Epithelial cell of esophagus (primary cell): ENCODE results near the gene MEGF9.
"Not testable (repeated sequence)": the region's sequence is repeated elsewhere in the genome, so short reads cannot be mapped to it uniquely, and the experiment has no call there.

Experiments used
- DNase-seq: peaks from one replicate; pipeline ENCODE4 v3.0.0; 2010; ENCODE audit warnings: low read depth
- H3K4me3 ChIP-seq: 2 replicates; pipeline ENCODE4 v1.5.1; 2011; ENCODE audit warnings: mild to moderate bottlenecking, low read length, control low read depth
- CTCF ChIP-seq: IDR thresholded peaks from 2 replicates; pipeline ENCODE4 v1.5.1; 2011; ENCODE audit warnings: low read depth, mild to moderate bottlenecking, low read length, control low read depth, inconsistent platforms; ENCODE audit not compliant: insufficient read depth; ENCODE audit errors: missing control alignments

Gene MEGF9

GRCh38 chr9:120650352-120650751, 63.9 kb downstream of the MEGF9 start:
- no peak for TF ChIP-seq CTCF
- H3K4me3 ChIP-seq, result no peak overlapping the region
- peak; percentile 55 for DNase-seq

GRCh38 chr9:120648581-120649197, 65.6 kb downstream of the MEGF9 start:
- no peak for DNase-seq
- no peak overlapping the region for H3K4me3 ChIP-seq
- no peak for TF ChIP-seq CTCF

GRCh38 chr9:120646948-120647347, 67.3 kb downstream of the MEGF9 start:
- no peak for DNase-seq
- TF ChIP-seq CTCF, result no peak
- no peak overlapping the region for H3K4me3 ChIP-seq

GRCh38 chr9:120645760-120646159, 68.5 kb downstream of the MEGF9 start:
- H3K4me3 ChIP-seq, result no peak overlapping the region
- no peak for DNase-seq
- no peak for TF ChIP-seq CTCF

- no peak for DNase-seq
- H3K4me3 ChIP-seq, result no peak overlapping the region
- no peak for TF ChIP-seq CTCF
Measured at GRCh38 chr9:120643061-120643460, 71.2 kb downstream of the MEGF9 start.

- no peak for TF ChIP-seq CTCF
- DNase-seq, result no peak
- H3K4me3 ChIP-seq, result no peak overlapping the region
Measured at GRCh38 chr9:120642129-120642770, 72.0 kb downstream of the MEGF9 start.

GRCh38 chr9:120640874-120641273, 73.4 kb downstream of the MEGF9 start:
- not testable (repeated sequence) for DNase-seq, H3K4me3 ChIP-seq
